HG02943 (cell line): ENCODE measurements around the gene VDAC2.

ENCODE experiments used
- ATAC-seq: cut with Tn5 transposase; IDR thresholded peaks from one replicate; pipeline ENCODE4 v1.9.1; 2021; ENCODE audit warnings: mild to moderate bottlenecking, low read depth, moderate library complexity; ENCODE audit not compliant: unreplicated experiment

The VDAC2 gene

GRCh38 chr10:75245354-75246250 lies 35.0 kb downstream of the VDAC2 start:
- ATAC-seq: no peak

GRCh38 chr10:75246506-75246905 lies 35.9 kb downstream of the VDAC2 start:
- ATAC-seq: no peak

- no peak for ATAC-seq
These were observed 37.2 kb downstream of the VDAC2 start for GRCh38 chr10:75247797-75248196.

GRCh38 chr10:75250934-75251333 lies 40.3 kb downstream of the VDAC2 start:
- ATAC-seq: no peak

GRCh38 chr10:75253281-75254220 lies 43.0 kb downstream of the VDAC2 start:
- no peak for ATAC-seq

- ATAC-seq: no peak
These were observed 44.1 kb downstream of the VDAC2 start for GRCh38 chr10:75254739-75255138.

- ATAC-seq: no peak
These were observed 50.4 kb downstream of the VDAC2 start for GRCh38 chr10:75260990-75261389.

- ATAC-seq: no peak
These were observed 51.5 kb downstream of the VDAC2 start for GRCh38 chr10:75261813-75262705.

- ATAC-seq: no peak
These were observed 53.2 kb downstream of the VDAC2 start for GRCh38 chr10:75263806-75264205.

- ATAC-seq: no peak
These were observed 55.3 kb downstream of the VDAC2 start for GRCh38 chr10:75265856-75266255.

- no peak for ATAC-seq
These were observed 56.3 kb downstream of the VDAC2 start for GRCh38 chr10:75266945-75267344.

- no peak for ATAC-seq
These were observed 59.0 kb downstream of the VDAC2 start for GRCh38 chr10:75269605-75270004.

- ATAC-seq: no peak
These were observed 61.5 kb downstream of the VDAC2 start for GRCh38 chr10:75272094-75272493.

GRCh38 chr10:75272896-75273295 lies 62.3 kb downstream of the VDAC2 start:
- no peak for ATAC-seq

- no peak for ATAC-seq
These were observed 65.7 kb downstream of the VDAC2 start for GRCh38 chr10:75276069-75276872.

GRCh38 chr10:75280236-75280635 lies 69.6 kb downstream of the VDAC2 start:
- ATAC-seq: no peak
